Dendritic cell treated with granulocyte-macrophage colony-stimulating factor and Interleukin-4, amounts not matched to agents 40 ng/mL and 50 ng/mL, for 4 days (primary cell): ENCODE measurements around the gene TRA2B.

Experiments used
- H3K27ac Mint-ChIP-seq: one replicate; pipeline ENCODE4 v1.8.0; 2022; ENCODE audit warnings: mild to moderate bottlenecking, mixed read lengths
- H3K27me3 Mint-ChIP-seq: one replicate; pipeline ENCODE4 v1.8.0; 2022; ENCODE audit warnings: mild to moderate bottlenecking, mixed read lengths
- H3K36me3 Mint-ChIP-seq: one replicate; pipeline ENCODE4 v1.8.0; 2022; ENCODE audit warnings: low read depth, mixed read lengths
- H3K4me1 Mint-ChIP-seq: one replicate; pipeline ENCODE4 v1.8.0; 2022; ENCODE audit warnings: low read depth, mixed read lengths
- H3K4me3 Mint-ChIP-seq: one replicate; pipeline ENCODE4 v1.8.0; 2022; ENCODE audit warnings: mild to moderate bottlenecking, moderate library complexity, mixed read lengths
- H3K9me3 Mint-ChIP-seq: one replicate; pipeline ENCODE4 v1.8.0; 2022; ENCODE audit warnings: mixed read lengths
- intact Hi-C: fragments of 100-400 bp; cut with micrococcal nuclease; formaldehyde crosslinking; loops from one replicate; pipeline ENCODE4 v1.15.0; 2022

Gene TRA2B

DNA sequence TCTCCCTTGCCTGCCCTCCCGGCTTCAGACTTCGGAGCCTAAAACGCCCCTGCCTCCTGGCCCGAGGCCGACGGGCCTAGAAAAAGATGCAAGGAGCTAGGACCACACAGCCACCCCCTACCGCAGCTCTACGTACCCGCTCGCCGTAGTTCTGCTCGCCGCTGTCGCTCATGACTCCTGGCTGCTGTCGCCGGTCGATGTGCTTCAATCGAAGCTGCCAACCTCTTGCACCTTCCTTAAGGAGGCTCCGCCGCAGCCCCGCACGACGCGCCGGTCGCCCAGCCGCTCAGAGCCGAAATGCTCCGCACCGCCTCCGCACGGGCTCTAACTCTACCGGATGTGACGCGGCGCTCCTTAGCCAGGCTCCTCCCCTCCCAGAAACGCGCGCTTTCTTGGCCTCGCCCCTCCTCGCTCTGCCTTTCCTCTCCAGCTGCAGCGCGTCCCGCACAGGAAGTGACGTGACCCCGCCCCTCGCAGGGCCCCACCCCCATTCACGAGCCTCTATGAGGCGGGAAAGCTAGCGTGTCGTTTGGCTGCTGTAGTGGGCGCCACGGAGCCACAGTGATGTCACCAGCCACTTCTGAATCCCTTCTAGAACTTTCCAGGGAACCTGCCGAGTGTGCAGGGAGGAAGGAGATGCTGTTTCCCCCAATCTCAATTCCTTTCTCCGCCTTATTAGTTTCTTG, at the start of gene TRA2B:
TSS of gene TRA2B (minus strand) at position 326 of the 686 bp plus-strand sequence. CDS start at position 172, 154 bp downstream.
- intact Hi-C loops: loop anchor here (10.0 kb wide), 1 partner anchor 113 kb away; the partner anchor contains the start of gene IGF2BP2
- Mint-ChIP-seq H3K27ac (peak within 1 kb of the TSS; percentile 99), H3K27me3 (no peaks in the 10 kb centered on the region), H3K4me3 (peak within 1 kb of the TSS; percentile 97), H3K9me3 (no peaks in the 10 kb centered on the region), H3K4me1 (peaks cover 40% of the 10 kb centered on the region), H3K36me3 (peaks cover 32% of the 10 kb centered on the region)

DNA sequence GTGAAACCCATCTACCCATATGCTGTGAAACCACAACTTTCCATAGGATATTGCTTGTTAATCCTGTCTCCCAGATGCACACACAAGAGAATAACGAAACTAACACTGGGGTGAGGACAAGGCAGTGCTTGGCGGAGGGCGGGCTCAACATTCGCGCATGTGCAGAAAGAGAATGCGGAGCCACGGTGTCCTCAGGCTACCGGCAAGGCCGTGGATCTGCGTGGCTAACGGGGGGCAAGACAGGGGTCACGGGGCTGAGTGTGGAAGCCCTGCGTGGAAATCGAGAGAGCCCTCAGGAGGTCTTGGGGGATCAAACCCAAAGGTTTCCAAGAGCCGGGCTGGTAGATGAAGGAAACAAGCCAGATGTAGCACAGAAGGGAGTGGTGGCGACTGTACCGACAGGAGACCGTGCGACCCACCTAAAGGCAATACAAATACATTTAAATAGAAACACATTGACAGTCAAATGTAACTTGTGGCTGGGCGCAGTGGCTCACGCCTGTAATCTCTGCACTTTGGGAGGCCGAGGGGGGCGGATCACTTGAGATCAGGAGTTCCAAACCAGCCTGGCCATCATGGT, 48.5 kb upstream of the TRA2B start:
- H3K4me3 Mint-ChIP-seq: no peak overlapping the region
- no peaks in the 10 kb centered on the region for H3K36me3 Mint-ChIP-seq
- intact Hi-C loops: no loop called here
- peaks cover 20% of the 10 kb centered on the region for H3K4me1 Mint-ChIP-seq
- peaks cover 14% of the 10 kb centered on the region for H3K27me3 Mint-ChIP-seq
- H3K9me3 Mint-ChIP-seq: no peaks in the 10 kb centered on the region
- no peak overlapping the region for H3K27ac Mint-ChIP-seq

DNA sequence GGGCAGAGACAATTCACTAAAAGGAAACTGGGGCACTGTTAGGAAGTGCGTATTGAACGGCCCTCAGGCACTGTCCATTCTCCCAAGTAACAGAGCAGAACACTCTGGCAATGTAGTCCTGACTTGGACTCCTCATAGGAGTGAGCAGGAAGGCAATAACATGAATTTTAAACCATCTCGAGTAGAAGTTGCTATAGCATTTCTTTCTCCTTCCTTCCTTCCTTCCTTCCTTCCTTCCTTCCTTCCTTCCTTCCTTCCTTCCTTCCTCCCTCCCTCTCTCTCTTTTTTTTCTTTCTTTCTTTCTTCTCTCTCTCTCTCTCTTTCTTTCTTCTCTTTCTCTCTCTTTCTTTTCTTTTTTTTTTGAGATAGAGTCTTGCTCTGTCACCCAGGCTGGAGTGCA, 46.4 kb upstream of the TRA2B start:
- Mint-ChIP-seq H3K9me3 (no peaks in the 10 kb centered on the region), H3K4me3 (no peak overlapping the region), H3K27ac (no peak overlapping the region), H3K4me1 (peaks cover 15% of the 10 kb centered on the region), H3K36me3 (peaks cover 16% of the 10 kb centered on the region), H3K27me3 (peaks cover 12% of the 10 kb centered on the region)
- intact Hi-C loops: loop anchor here (5.0 kb wide), 1 partner anchor 628 kb away; the partner anchor contains the start of gene AHSG

DNA sequence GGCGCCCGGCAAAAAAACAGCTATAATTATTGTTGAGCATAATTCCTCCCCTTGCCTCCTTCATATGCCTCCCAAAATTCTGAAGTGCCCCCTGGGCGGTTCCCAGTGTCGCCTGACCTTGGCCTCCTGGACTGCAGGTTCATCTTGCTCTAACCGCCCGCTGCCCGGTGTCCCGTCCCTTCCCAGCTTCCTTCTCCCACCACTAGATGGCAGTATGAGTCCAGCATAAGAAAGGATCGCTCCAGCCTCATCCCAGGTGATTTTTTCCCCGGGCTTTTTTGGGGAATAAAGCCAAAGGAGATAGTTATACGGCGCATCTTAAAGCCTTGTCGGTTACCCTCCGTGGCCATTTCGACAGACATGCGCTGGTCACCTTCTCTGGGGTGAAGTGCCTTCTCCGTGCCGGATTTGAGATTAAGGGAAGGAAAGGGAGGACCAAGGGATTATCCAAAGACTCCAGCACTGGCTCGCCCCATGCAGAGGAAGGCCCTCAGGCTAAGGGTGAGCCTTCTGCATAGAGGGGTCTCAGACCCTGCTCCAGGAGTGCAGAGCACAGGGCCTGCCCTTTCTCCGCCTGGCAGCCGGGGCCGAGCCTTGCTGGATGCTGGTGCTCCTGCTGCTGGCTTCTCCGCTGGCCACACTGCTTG, 45.8 kb upstream of the TRA2B start:
- H3K9me3 Mint-ChIP-seq: no peaks in the 10 kb centered on the region
- intact Hi-C loops: loop anchor here (2.0 to 5.0 kb wide), 3 partner anchors 259 to 629 kb away; partner anchors contain the start of gene AHSG
- no peak overlapping the region for H3K4me3 Mint-ChIP-seq
- H3K36me3 Mint-ChIP-seq: peaks cover 21% of the 10 kb centered on the region
- peaks cover 12% of the 10 kb centered on the region for H3K27me3 Mint-ChIP-seq
- H3K4me1 Mint-ChIP-seq: peaks cover 15% of the 10 kb centered on the region
- H3K27ac Mint-ChIP-seq: no peak overlapping the region

DNA sequence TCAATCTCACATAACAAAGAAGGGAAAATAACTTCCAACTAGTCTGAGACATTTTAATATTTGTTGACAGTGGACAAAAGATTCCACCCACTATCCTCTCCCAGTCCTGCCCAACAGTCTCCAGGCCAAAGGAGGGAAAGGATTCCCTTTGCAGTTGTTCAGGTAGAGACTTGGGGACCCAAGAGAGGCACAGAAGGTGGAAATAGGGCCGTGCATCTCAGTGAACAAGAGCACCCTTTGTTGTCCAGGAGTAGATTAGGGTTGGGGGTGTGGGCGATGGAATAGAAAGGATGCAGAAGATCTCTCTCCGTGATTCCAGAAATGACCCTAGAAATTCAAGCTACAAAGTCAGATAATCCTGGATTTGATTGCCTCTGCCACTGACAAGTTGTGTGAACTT, 44.8 kb upstream of the TRA2B start:
- Mint-ChIP-seq H3K4me3 (no peak overlapping the region), H3K4me1 (peaks cover 16% of the 10 kb centered on the region), H3K36me3 (peaks cover 27% of the 10 kb centered on the region), H3K27ac (no peak overlapping the region), H3K27me3 (peaks cover 12% of the 10 kb centered on the region), H3K9me3 (no peaks in the 10 kb centered on the region)
- intact Hi-C loops: loop anchor here (2.0 to 5.0 kb wide), 3 partner anchors 260 to 630 kb away; partner anchors contain the start of gene AHSG

DNA sequence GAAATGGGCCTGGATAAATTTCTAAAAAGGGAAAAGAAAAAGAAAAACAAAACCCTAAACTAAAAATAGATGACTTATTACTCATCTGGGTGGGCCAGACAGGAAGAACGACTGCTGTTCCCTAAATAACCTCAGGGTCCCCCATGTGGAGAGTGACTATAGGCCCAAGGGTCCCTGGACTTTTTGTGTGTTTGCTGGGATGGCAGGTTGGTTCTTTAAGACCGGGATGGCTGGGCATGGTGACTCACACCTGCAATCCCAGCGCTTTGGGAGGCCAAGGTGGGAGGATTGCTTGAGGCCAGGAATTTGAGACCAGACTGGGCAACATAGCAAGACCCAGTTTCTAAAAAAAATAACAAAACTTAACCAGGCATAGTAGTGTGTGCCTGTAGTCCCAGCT, 43.8 kb upstream of the TRA2B start:
- H3K27ac Mint-ChIP-seq: no peak overlapping the region
- intact Hi-C loops: loop anchor here (2.0 to 5.0 kb wide), 3 partner anchors 261 to 631 kb away; partner anchors contain the start of gene AHSG
- no peak overlapping the region for H3K4me3 Mint-ChIP-seq
- H3K27me3 Mint-ChIP-seq: peaks cover 12% of the 10 kb centered on the region
- H3K4me1 Mint-ChIP-seq: peaks cover 24% of the 10 kb centered on the region
- peaks cover 27% of the 10 kb centered on the region for H3K36me3 Mint-ChIP-seq
- no peaks in the 10 kb centered on the region for H3K9me3 Mint-ChIP-seq

DNA sequence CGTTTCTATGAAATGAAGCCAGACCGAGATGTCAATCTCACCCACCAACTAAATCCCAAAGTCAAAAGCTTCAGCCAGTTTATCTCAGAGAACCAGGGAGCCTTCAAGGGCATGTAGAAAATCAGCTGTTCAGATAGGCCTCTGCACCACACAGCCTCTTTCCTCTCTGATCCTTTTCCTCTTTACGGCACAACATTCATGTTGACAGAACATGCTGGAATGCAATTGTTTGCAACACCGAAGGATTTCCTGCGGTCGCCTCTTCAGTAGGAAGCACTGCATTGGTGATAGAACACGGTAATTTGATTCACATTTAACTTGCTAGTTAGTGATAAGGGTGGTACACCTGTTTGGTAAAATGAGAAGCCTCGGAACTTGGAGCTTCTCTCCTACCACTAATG, 41.9 kb upstream of the TRA2B start:
- Mint-ChIP-seq H3K4me3 (no peak overlapping the region), H3K27ac (no peak overlapping the region), H3K4me1 (peaks cover 24% of the 10 kb centered on the region), H3K9me3 (no peaks in the 10 kb centered on the region), H3K27me3 (peaks cover 12% of the 10 kb centered on the region), H3K36me3 (peaks cover 45% of the 10 kb centered on the region)
- intact Hi-C loops: loop anchor here (5.0 kb wide), 1 partner anchor 633 kb away; the partner anchor contains the start of gene AHSG

DNA sequence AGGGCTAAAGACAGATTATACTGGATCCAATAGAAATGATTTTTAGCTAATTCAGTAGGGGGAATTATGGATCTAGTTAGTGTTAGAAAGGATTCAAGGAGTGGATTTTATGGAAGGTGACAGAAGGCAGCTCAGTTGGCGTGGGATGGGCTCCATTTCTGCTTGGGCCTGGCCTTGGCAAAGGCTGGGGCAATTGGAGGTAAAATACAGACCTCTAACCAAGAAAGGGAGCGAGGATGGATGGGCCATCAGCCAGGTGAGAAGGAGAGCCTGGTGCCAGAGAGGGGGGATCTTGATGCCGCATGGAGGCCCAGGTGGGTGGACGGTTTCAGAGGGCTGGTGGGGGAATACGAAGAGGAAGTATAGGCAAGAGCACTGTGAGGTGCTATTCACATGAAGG, 40.7 kb upstream of the TRA2B start:
- Mint-ChIP-seq H3K9me3 (no peaks in the 10 kb centered on the region), H3K27ac (no peak overlapping the region), H3K4me1 (peaks cover 21% of the 10 kb centered on the region), H3K4me3 (no peak overlapping the region), H3K27me3 (peaks cover 3% of the 10 kb centered on the region), H3K36me3 (peaks cover 56% of the 10 kb centered on the region)
- intact Hi-C loops: no loop called here

DNA sequence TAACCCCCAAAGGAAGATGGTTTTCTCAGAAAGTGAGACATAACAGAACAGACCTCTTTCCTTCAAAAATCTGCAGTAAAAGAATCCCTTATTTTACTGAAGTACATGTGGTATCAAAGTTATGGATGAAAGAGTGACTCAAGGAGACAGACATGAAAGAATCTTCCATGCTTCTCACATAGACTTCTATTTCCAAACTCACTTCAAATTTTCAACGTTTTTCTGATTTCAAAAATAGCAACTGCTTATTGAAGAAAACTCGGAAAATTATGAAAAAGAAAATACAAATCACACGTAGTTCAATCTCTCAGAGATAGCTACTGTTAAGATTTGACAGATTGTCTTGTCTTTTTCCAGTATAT, 39.8 kb upstream of the TRA2B start:
- Mint-ChIP-seq H3K4me3 (no peak overlapping the region), H3K36me3 (peaks cover 64% of the 10 kb centered on the region), H3K27ac (no peak overlapping the region), H3K27me3 (no peaks in the 10 kb centered on the region), H3K9me3 (no peaks in the 10 kb centered on the region), H3K4me1 (peaks cover 16% of the 10 kb centered on the region)
- intact Hi-C loops: loop anchor here (2.0 kb wide), 1 partner anchor 271 kb away; no protein-coding TSS in a partner anchor

DNA sequence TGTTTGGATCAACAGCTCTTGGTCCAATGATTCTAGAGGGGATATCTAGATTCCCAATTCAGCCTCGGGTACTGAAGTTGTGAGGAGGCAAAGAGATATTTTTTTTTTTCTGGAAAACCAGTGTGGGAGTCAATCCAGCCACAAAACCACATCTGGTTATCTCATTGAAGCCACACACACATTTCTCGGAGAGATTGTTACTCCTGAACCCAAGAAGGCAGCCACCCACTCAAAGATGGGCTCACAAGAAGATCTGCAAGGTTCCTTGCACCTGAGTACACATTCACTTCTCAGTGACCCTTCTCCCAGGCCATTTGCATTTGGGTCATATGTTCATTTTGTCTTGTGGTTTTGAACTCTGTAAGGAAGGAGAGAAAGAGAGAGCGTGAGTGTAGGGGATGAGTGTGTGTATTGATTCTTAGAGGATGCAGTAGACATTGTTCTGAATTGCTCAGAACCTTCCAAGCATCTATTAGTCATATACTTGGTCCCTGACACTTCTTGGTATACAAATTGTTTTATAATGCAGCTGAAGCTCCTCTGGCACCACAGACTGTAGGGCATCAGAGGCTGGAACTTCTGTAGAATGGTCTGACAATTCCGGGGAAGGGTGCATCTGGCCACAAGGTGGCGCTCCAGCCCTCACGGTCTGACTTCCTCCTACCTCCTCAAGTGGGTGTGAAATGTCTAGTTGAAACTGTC, 39.3 kb upstream of the TRA2B start:
- H3K4me1 Mint-ChIP-seq: peaks cover 11% of the 10 kb centered on the region

DNA sequence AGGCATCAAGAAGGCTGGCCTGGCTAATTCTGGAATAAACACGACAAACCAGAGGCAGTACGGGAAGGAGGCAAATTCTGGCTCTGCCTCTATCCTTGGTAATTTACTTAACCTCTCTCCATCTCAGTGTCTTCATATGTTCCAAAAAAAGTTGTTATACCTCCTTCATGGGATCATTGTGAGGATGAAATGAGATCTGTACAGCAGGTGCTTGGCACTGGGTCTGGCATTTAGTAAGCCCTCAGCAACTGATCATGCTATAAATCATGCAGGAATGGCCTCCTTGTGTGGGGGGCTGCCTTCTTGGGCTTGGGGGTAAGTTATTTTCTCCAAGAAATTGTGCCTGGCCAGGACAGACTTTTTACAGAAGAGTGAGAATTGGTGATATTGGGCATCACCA, 38.3 kb upstream of the TRA2B start:
- intact Hi-C loops: loop anchor here (2.0 kb wide), 1 partner anchor 273 kb away; no protein-coding TSS in a partner anchor
- H3K4me1 Mint-ChIP-seq: peaks cover 9% of the 10 kb centered on the region
- no peak overlapping the region for H3K27ac Mint-ChIP-seq
- no peaks in the 10 kb centered on the region for H3K9me3 Mint-ChIP-seq
- H3K36me3 Mint-ChIP-seq: peaks cover 79% of the 10 kb centered on the region
- H3K27me3 Mint-ChIP-seq: no peaks in the 10 kb centered on the region
- no peak overlapping the region for H3K4me3 Mint-ChIP-seq

More for the DNA sequence above, 39.3 kb upstream of the TRA2B start:
- Mint-ChIP-seq H3K4me3 (no peak overlapping the region), H3K9me3 (no peaks in the 10 kb centered on the region), H3K27me3 (no peaks in the 10 kb centered on the region), H3K36me3 (peaks cover 69% of the 10 kb centered on the region), H3K27ac (no peak overlapping the region)
- intact Hi-C loops: loop anchor here (2.0 kb wide), 1 partner anchor 272 kb away; no protein-coding TSS in a partner anchor

DNA sequence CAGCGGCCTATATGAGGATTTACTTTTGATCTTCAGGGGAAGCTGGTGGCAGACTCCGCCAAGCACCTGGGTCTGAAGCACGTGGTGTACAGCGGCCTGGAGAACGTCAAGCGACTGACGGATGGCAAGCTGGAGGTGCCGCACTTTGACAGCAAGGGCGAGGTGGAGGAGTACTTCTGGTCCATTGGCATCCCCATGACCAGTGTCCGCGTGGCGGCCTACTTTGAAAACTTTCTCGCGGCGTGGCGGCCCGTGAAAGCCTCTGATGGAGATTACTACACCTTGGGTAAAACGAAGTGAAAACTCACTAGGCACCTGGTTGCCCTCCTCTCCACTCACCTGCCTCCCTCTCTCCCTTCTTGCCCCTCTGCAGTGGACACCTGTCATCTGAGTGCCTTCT, 33.8 kb upstream of the TRA2B start:
- intact Hi-C loops: no loop called here

DNA sequence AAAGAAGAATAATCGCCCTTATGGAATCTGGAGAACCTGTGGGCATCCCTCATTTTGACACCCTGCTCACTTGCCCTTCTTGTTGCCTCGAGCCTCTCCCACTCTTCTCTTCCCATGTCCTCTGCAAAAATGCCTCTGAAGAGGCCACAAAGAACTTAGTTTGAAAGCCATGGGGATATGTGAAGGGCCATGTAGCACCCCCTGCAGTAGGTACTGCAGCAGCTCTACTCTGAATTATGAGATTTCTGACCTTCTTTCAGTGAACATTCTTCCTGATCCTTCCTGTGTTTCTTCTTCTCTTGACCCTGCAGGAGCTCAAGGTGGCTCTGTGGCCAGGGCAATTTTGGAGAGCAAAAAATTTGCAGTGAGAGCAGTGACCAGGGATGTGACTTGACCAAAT, 30.4 kb upstream of the TRA2B start:
- peaks cover 44% of the 10 kb centered on the region for H3K36me3 Mint-ChIP-seq
- H3K27me3 Mint-ChIP-seq: no peaks in the 10 kb centered on the region
- no peak overlapping the region for H3K4me3 Mint-ChIP-seq
- no peaks in the 10 kb centered on the region for H3K9me3 Mint-ChIP-seq
- intact Hi-C loops: no loop called here
- H3K4me1 Mint-ChIP-seq: peaks cover 7% of the 10 kb centered on the region
- no peak overlapping the region for H3K27ac Mint-ChIP-seq

More for the DNA sequence above, 33.8 kb upstream of the TRA2B start:
- H3K4me1 Mint-ChIP-seq: no peaks in the 10 kb centered on the region
- no peak overlapping the region for H3K27ac Mint-ChIP-seq
- no peak overlapping the region for H3K4me3 Mint-ChIP-seq
- H3K9me3 Mint-ChIP-seq: no peaks in the 10 kb centered on the region
- H3K27me3 Mint-ChIP-seq: no peaks in the 10 kb centered on the region
- peaks cover 74% of the 10 kb centered on the region for H3K36me3 Mint-ChIP-seq
